GM18868 (cell line): ENCODE measurements around the gene CYSTM1.
A peak's percentile ranks its signal among the peaks of the same experiment; 100 is the strongest.

ENCODE experiments used
- ATAC-seq: cut with Tn5 transposase; IDR thresholded peaks from one replicate; pipeline ENCODE4 v1.9.1; 2021; ENCODE audit warnings: mild to moderate bottlenecking, moderate library complexity; ENCODE audit not compliant: unreplicated experiment

The CYSTM1 gene

DNA sequence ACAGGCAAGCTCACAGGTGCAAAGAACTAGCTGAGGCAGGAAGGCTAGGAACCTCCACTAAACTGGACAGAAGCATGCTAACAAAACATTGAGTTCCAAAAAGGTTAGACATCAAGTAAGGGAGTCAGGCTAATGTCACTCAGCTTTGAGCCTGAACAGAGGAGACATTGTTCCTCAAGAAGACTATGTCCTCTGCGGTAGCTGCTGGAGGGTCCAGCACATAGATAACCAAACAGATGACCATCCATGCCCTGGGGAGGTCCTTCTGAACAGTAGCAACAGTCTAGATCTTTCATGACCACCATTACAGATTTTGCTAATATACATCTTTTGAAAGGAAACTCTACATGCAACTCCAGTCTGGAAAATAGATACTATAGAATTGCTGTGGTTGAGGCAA lies 57.7 kb downstream of the CYSTM1 start:
- ATAC-seq = no peak

GRCh38 chr5:140234377-140234989 lies 59.5 kb downstream of the CYSTM1 start:
- ATAC-seq = no peak

DNA sequence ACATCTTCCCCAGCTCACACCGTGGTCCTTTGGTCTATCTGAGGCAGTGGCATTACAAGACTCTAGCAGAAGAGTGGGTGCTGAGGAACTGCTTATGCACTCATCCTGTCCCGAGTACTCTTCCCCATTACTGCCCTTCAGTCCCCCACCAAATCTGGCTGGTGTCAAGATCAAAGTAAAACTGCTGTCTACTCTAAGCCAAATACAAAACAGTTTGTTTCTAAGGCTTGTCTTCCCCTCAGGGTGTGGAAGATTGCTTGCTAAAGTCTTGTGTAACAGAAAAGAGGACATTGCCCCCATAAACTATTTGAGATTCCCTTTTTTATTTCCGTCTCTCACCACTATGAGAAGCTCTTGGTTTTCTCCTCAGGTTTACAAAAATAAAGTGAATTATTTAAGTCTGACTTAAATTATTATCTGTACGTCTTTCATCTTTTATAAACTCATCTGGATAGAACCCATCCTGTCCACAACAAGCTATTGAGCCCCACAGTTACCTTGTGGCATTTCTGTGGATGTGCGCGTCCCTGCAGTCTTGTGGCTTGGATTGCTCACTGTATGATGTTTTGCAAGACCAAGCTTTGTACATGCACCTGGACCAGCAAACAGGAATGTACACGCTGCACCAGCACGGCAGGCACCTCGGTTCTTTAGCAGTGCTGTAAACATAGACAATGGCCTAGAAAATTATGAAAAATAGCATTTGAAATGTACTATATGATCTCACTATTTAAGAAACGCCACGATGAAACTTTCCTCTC lies 61.0 kb downstream of the CYSTM1 start:
- ATAC-seq = no peak

DNA sequence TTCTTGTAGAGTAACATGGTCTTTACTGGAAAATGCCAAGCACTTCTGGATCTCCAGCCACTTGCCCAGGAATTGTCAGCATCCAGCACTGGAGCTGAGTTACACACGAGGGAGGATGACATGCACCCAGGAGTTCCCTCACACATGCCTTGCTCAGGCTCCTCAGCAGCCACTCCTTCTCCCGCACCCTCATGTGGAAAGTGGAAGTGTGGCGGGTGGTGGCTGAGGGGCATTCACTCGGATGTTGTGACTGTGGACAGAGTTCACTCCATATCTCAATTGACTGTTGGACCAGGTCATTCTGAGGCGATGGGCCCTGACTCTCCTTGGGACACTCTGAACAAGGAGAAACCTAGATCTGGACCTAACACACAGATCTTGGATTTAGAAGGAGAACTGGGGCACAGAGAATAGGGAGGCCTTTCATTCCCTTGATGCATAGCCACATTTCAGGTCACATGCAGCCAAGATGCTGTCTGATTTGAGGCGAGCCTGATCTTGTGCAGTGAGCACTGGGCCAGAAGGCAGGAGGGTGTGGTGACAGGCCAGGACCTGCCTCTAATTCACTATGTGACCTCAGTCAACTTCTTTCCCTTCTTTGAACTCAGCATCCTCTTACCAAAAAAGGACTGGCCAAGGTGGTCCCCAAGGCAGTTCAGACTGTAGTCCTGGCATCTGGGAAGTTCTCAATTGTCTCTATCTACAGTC lies 62.1 kb downstream of the CYSTM1 start:
- no peak for ATAC-seq

DNA sequence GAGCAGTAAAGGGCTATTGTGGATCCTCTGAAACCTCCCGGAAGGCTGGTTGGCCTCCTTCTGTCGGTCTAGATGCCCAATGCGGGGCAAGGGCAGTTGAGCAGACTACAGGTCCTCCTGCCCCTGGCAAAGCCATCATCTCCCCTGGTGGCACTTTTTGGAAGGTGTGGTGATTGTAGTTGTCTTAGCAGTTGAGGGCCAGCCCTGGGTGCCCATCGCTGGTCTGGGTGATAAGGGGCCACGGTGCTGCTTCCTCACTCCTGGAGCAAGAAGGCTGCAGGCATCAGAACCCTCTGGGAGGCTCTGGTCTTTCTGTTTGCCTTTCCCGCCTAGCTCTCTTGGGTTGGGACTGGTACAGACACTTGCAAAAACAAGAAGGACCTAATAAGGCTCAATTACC lies 63.8 kb downstream of the CYSTM1 start:
- ATAC-seq = no peak

- ATAC-seq = no peak
These were observed 64.5 kb downstream of the CYSTM1 start for GRCh38 chr5:140239461-140239860.

- ATAC-seq = peak; percentile 74
These were observed 65.1 kb downstream of the CYSTM1 start for GRCh38 chr5:140239939-140240700.

DNA sequence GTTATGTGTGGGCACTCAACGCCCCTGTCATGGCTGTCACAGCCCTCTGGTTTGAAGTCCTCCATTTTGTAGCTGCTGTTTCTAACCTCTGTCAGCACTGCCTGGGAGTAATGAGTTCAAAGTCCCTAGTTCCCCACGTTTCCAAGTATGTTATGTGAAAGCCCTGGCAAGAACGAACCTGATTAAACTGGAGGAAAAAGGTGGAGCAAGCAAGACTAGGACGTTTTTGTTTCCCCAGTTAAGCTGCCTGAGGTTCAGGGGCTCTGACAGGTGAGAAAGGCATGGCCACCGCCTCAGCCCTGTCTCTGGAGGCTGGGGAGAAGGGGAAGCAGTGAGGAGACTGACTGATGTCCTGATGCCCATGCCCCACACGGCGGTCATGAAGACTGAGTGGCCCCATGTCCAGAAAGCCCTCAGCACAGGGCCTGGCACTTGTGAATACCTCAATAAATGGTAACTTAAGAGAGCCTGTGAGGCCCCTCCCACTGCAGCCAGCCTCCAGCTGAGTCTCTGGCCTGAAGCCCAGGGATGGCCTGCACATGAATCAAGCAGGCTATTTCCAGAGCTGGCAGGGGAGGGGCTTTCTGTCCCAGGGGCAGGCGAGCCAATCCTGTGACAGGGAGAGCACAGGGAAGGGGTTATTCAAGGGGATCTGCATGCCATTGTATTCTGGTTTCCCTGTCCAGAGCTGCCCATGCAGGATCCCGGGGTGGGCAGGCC lies 66.2 kb downstream of the CYSTM1 start:
- no peak for ATAC-seq

DNA sequence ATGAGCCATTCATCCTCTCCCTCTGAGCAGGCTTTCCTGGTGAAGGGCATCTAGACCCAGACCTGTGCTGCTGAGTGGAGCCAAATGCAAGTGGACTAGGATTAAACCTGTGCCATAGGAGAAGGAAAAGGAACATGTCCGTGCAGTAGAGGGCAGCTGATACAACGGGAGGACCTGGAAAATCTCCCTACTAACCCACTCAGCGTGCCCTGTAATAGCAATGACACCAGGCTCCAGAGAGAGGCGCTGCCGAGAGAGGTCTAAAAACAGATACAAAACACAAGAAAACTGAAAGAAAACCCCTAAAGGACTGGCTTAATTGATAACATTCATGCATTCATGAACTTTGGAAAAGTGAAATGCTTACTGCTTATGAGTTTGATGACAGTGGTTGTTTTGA lies 67.1 kb downstream of the CYSTM1 start:
- no peak for ATAC-seq

DNA sequence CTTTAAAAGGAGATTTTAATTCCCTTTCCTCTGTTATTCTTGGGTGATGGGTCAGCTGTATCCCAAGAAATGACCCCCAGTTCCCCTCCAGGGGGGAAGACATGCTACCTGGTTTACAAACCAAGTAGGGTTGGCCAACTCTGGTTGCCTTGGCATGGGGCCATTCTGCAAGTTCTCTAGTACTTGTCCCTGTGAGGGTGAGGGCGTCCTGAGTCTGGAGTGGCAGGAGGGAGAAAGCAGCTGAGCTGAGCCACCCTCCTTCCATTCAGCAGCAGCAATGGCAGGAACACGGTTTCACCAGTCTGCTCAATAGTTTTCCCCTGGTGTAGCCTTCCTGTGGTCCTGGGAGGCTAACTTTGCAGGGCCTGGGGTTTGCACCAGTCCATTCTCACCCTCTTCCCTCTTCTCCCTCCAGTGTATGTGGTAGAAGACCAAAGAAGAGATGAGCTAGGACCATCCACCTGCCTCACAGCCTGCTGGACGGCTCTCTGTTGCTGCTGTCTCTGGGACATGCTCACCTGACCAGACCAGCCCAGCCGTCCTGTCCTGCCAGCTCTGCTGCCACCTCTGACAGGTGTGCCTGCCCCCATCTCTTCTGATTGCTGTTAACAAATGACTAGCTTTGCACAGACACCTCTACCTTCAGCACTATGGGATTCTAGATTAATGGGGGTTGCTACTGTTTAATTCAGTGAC lies 68.0 kb downstream of the CYSTM1 start:
- ATAC-seq = no peak

- no peak for ATAC-seq
These were observed 68.8 kb downstream of the CYSTM1 start for GRCh38 chr5:140243706-140244250.

- peak; percentile 68 for ATAC-seq
These were observed 69.6 kb downstream of the CYSTM1 start for GRCh38 chr5:140244525-140245025.

- no peak for ATAC-seq
These were observed 70.4 kb downstream of the CYSTM1 start for GRCh38 chr5:140245341-140245740.

GRCh38 chr5:140245926-140246325 lies 70.9 kb downstream of the CYSTM1 start:
- no peak for ATAC-seq

DNA sequence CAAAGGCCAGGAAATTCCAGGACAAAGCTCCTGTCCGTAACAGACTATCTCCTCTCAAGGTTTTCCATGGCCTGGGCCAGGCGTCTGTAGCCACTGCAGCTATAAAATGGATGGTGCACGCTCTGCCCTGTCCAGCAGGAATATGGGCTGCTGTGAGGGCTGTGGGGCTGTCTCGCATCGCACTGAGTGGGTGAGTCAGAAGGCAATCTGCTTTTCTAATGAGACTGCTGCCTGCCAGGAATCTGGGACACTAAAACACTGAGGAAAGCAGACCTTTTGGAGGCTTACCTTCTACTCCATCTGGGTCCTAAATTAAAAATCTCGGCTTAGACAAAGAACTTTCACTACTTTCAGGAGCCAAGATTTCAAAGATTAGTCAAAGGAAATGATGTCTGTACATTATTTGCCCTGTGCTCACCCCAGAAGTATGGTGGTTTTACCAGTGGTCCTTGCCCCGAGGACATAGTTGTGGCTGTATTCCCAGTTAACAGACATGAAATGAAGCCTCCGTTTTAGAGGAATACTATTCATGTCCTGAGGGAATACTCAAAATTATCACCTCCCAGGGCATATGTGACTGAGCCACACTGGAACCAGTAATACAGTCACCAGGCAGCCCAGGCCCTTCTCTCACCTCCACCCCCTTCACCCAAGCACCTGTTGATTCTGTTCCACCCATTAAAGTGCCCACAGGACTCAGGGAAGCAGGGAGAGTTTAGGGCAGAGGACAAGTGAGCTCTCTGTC lies 71.6 kb downstream of the CYSTM1 start:
- no peak for ATAC-seq

- ATAC-seq = no peak
These were observed 73.4 kb downstream of the CYSTM1 start for GRCh38 chr5:140248414-140248813.

GRCh38 chr5:140249536-140249935 lies 74.5 kb downstream of the CYSTM1 start:
- ATAC-seq = no peak

DNA sequence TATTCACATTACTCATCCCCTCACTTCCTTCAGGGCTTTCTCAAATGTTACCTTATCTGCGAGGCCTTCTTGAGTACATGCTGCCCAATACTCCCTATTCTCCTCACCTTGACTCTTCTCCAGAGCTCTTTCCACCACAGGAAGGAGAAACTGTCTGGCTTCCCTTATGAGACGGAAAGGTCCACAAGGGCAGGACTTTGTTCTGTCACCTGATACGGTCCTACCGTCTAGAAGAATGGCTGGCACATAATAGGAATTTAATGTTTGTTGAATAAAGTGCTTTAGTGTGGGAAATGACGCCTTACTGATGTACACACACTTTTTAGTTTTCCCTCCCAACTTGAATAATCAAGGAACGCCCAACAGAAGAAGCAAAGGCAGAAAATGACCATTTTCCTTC lies 75.4 kb downstream of the CYSTM1 start:
- no peak for ATAC-seq

DNA sequence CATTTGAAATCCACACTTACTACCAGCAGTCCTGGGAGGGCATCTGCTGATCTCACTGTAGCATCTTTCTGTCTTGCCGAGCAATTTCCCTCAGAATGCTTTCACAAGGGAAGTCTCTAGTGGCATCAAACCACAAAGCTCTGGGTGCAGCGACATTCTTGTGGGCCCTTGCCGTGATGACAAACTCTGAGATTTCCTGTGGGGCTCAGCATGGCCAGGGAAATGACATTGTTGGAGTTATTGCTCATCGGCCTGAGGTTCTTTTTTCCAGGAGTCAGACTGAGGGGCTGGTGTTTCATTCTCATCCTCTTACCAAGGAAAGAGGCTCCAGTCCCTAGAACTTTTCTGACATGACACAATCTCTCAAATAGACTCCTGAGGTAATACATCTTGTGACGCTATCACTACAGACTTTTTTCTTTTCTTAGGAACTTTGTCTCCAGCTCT lies 76.6 kb downstream of the CYSTM1 start:
- peak; percentile 87 for ATAC-seq
